HG03066 (cell line): Measurements from ENCODE around the gene NR2C1.
A peak's percentile ranks its signal among the peaks of the same experiment; 100 is the strongest.
"Not testable (repeated sequence)": the region's sequence is repeated elsewhere in the genome, so short reads cannot be mapped to it uniquely, and the experiment has no call there.

Experiments used
- ATAC-seq: cut with Tn5 transposase; IDR thresholded peaks from one replicate; pipeline ENCODE4 v1.9.1; 2021; ENCODE audit warnings: low read depth; ENCODE audit not compliant: unreplicated experiment

The NR2C1 gene

GRCh38 chr12:95072900-95073697, at the start of gene NR2C1:
Gene NR2C1, minus strand, starts transcription at chr12:95073618. Its CDS starts 6,234 bp downstream, at chr12:95067384.
- peak; percentile 92 for ATAC-seq

GRCh38 chr12:95118788-95119179, 45.4 kb upstream of the NR2C1 start:
- no peak for ATAC-seq

DNA sequence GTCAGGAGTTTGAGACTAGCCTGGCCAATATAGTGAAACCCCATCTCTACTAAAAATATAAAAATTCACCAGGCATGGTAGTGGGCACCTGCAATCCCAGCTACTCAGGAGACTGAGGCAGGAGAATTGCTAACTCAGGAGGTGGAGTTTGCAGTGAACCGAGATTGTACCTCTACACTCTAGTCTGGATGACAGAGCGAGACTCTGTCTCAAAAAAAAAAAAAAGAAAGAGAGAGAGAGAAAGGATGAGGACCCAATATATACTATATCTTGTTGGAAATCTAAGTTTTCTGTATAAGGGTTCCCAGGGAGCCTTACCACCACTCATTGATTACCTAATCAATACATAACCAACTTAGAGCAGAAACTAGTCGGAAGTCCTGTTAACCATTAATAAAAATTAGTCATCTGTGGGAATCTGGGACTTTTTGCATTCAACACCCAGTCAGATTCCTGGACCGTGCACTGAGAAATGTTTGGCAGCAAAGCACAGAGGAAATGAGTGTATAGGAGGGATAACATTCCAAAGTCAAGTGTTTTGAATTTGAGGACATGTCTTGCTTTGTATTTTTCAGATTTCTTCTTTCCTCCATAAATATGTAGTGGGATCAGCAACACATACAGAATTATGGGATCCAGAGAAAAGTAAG, 44.8 kb upstream of the NR2C1 start:
- no peak for ATAC-seq

GRCh38 chr12:95117178-95117599, 43.8 kb upstream of the NR2C1 start:
- ATAC-seq = no peak

- ATAC-seq = no peak
Measured at GRCh38 chr12:95116773-95117172, 43.4 kb upstream of the NR2C1 start.

DNA sequence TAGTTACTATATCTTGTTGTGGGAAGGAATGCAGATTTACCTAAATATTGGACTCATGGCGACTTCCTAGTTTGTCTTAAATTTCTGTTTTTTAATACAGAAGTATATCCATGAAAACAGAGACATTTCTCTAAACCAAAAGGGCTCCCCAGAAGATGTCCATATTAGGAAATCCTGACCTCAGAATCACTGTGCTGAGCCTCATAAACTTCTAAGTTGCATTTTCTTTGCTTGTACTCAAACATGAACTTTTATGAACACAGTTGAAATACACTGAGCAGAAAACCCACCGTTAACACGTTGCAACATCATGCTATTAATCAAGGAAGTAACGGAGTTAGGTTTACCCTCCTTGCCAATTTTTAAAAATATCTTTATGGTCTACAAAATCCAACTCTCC, 42.9 kb upstream of the NR2C1 start:
- no peak for ATAC-seq

- no peak for ATAC-seq
Measured at GRCh38 chr12:95115641-95116040, 42.2 kb upstream of the NR2C1 start.

- no peak for ATAC-seq
Measured at GRCh38 chr12:95114766-95115405, 41.5 kb upstream of the NR2C1 start.

DNA sequence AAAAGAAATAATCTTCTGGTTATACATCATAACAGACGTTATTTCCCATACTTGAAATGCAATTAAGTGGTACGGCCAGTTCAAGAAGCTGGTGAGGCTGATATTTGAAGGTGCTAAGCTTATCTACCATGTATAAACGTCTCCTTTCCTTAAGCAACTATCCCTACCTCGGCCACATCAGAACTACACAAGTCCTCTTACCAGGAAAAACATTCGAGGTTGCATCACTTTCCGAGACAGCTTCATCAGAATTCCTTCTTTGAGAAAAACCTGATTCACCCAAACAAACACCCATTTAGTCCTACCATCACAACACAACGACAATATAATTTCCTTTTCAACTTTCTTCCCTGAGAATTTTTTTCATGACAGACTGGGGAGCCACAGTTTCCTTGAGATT, 33.9 kb upstream of the NR2C1 start:
- ATAC-seq = no peak

DNA sequence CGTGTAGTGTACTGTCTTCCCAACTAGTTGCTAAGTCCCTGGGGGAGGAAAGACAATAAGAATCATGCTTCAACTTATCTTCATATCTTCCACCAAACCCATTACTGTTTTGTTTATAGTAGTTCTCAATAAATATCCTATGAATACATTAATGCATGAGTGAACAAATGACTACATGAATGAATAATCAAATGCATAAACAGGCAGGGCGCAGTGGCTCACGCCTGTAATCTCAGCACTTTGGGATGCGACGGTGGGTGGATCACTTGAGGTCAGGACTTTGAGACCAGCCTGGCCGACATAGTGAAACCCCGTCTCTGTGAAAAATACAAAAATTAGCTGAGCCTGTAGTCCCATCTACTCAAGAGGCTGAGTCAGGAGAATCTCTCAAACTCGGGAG, 32.1 kb upstream of the NR2C1 start:
- no peak for ATAC-seq

DNA sequence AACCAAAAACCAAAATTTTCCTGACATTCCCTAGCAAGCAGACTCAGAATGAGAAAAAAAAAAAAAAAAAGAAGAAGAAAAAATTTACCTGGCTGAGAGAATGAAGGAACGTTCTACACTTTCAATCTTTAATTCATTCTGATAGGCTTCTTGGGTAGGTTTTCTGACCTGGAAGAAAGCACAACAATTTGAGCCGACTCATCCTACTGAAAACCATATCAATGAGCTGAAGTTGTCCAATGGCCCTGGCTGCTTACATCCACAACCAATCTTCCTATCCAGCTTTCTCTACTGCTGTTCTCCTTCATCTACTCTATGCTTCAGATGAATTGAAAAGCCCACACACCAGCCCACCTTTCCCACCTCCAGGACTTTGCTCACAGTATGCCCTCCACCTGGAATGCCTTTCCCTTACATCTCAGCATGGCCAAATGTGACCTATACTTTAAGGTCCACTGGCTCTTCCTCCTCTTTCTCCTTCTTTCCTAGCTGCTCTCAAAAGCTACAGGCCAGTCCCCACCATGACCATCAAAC, 31.6 kb upstream of the NR2C1 start:
- ATAC-seq = no peak

DNA sequence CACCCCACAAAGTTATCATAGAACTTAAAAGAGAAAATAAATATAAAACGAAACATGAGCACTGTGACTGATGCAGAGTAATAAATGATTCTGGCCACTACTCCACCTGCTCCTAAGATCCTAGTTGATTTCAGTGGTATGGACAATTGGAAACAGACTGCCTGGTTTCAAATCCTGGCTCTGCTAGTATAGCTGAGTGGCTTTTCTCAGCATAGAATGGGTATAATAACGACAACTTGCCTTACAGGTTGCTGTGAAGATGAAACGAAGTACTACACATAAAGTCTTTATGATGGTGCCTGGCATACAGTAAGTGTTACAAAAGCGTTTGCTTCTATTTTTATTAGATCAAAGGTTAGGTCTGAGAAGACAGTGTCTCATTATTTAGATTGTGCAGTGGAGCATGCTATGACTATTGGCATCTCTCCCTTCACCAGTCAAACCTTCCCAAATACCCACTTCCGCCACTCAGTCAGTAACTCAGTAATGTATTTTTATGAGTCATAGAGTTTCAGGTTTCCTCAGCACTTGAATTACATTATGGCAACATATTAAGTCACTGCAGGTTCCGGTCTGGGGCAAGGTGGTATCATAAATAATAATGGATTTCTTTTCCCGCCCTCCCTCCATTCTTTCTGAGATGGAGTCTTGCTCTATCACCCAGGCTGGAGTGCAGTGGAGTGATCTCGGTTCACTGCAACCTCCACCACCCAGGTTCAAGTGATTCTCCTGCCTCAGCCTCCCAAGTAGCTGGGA, 29.7 kb upstream of the NR2C1 start:
- ATAC-seq = peak; percentile 93

GRCh38 chr12:95101957-95102356, 28.5 kb upstream of the NR2C1 start:
- not testable (repeated sequence) for ATAC-seq

GRCh38 chr12:95100264-95101190, 27.1 kb upstream of the NR2C1 start:
- no peak for ATAC-seq

GRCh38 chr12:95099270-95099790, 25.9 kb upstream of the NR2C1 start:
- ATAC-seq = no peak

DNA sequence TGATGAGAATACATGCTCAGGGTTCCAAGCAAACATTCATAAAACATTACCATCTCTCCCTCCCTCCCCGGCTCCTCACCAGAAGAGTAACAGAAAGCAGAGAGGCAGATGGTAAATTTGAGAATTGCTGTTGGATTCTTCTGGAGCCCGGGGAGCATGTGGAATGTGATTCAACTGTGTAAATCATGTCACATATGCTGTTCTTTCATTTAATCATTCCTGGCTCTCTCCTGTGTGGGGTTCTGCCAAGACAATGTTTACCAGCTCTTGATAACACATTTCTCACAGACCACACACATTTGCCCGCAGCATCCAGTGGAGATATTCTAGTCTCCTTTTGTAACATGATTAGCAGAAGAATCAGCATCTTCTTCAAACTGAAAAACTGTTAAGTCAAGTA, 23.4 kb upstream of the NR2C1 start:
- ATAC-seq = no peak

- no peak for ATAC-seq
Measured at GRCh38 chr12:95096378-95096777, 23.0 kb upstream of the NR2C1 start.

DNA sequence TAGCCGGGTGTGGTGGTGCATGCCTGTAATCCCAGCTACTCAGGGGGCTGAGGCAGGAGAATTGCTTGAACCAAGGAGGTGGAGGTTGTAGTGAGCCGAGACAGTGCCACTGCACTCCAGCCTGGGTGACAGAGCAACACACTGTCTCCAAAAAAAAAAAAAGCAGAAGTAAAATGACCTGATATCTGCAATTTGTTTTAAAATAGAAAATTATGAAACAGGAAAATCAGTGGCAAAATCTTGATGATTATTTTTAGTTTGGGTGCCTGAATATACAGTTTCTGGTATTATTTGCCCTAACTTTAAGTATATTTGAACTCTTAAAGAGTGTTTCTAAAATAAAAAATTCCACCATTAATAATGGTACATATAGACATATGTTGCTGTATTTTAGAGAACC, 22.4 kb upstream of the NR2C1 start:
- ATAC-seq = not testable (repeated sequence)

DNA sequence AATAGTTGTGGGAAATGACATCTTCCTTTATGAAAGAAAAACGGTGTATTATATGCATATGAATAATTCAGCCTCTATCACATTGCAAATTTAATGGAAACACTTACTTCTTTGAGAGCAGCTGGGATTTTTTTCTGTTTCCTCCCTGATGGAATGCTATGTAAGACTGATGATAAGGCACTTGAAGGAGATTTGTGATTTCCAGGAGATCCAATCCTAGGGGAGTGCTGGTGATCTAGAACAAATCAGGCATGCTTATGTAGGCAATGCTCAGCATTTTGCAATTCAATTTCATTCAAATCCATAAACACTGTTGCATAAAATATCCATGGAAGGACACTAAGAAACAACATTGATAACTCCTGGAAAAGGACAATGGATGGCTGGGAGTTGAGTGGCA, 16.0 kb upstream of the NR2C1 start:
- no peak for ATAC-seq
